ENCODE results near the gene HOXA2.
A peak's percentile ranks its signal among the peaks of the same experiment; 100 is the strongest.

HOXA2 gene

DNA sequence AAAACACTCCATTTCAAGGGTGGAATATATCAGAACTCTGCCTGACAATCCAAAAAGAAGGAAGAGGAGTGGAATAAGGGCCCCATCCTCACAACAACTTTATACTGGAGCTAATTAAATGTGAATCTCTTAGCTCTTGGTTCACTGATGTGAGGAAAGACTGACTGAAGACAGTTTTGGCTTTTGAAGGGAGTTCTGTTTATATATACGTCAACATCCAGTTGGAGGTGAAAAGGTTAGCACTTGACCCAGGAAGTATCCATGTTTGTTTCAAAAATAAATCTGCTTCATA is 9.7 kb downstream of the HOXA2 start:
- in situ Hi-C loops (cut with MboI; ENCODE audit: low pct_unique_long_range_greater_than_20kb, low sequenced_read_pairs), result no loop called here
- no peak for DNase-seq

DNA sequence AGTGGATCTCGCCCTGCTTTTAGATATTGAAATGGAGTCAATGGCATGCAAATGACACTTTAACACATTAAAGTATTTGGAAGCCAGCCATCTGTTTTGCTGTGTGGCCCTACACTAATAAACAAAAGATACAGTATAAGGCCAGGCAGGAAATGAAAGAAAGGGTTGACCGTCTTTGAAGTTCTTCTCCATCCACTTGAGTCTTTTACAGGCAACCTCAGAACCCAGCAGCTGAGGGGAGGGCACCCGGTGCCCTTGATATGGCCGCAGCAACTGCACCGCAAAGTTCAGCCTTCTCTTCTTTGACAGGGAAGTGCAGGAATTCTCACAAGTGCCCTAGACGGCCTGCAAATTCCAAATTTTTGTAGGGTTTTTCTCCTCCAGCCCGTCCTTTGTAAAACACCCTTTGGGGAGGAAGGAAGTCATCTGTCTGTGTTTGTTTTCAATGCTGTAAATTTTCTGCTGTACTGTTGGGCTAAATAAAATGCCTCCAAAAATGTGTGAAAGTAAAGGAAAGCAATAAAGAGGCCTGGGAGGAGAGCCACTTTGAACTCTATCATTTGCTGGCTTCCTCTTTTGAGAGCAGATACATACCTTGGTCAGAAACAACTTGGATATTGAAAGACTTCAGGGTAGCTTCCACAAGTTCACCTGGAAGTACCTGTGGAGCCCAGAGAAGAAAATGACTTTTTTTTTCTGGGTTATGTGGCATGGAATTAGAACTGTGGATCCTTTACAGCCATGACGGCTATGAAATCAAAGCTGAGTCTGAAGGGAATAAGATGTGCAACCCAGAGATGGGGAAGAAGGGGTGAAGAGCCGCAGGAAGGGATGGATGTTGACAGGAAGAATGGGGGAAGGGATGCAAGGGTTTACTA is 10.3 kb downstream of the HOXA2 start:
- in situ Hi-C loops (cut with MboI; ENCODE audit: low pct_unique_long_range_greater_than_20kb, low sequenced_read_pairs), result no loop called here

DNA sequence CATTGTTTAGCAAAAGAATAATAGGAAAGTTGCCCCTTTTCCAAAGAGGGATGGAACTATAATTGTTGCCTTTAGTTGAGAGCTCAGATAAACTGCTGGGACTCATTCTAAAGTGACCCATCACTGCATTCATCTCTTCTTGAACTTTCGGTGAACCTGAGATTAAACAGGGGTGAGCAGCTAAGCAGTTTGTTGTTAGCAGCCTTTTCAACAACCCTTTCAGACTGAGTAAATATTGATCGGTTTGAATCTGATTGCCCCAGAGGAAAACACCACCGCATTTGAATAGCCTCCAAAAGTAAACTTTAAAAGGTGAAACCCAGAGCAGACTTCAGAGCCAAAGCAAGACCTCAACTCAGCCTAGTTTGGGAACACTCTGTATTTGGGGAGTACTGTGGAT is 11.4 kb downstream of the HOXA2 start:
- no peak for DNase-seq
- in situ Hi-C loops (cut with MboI; ENCODE audit: low pct_unique_long_range_greater_than_20kb, low sequenced_read_pairs), result no loop called here

More for the DNA sequence above, 10.3 kb downstream of the HOXA2 start:
- peak; percentile 45 for DNase-seq

DNA sequence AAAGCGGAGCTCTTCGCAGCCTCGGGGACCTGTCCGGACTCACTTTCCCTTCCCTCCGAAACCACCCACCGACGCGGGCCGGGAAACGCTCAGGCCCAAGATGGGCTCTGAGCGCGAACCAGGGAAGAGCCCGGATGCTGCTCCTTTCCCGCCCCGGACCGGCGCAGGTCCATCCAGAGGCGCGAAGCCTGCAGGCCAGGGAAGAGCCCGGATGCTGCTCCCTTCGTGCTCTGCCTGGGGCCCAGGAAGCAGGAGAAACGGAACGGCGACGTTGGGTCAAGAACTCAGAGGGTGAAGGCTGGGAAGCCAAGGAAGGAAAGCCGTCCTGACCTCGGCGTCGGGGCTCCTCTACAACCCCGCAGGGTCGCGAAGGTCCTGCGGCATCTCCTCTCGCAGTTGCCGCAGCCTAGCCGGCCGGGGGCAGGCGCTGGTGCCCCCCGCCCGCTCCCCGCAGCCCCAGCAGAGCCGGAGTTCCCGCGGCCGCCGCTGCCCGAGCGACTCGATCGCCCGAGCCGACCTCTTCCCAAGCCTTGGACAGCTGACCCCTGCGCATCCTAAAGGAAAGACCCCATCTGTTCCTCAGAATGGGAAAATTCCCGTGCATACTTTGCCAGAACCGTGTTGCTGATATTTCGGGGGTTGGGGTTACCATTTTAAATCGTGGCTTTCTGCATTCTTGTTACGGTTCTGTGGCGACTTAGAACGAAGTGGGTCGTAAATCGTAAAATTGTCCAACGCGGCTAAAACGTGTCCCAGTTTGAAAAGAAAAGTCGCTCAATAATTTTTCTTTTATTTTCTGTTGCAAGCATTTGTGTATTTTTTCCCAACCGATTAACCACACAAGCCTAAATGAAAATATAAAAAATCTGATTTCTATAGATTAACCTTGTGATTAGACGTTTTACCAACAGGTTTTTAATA is 14.2 kb downstream of the HOXA2 start:
- no peak for DNase-seq
- in situ Hi-C loops (cut with MboI; ENCODE audit: low pct_unique_long_range_greater_than_20kb, low sequenced_read_pairs), result no loop called here

DNA sequence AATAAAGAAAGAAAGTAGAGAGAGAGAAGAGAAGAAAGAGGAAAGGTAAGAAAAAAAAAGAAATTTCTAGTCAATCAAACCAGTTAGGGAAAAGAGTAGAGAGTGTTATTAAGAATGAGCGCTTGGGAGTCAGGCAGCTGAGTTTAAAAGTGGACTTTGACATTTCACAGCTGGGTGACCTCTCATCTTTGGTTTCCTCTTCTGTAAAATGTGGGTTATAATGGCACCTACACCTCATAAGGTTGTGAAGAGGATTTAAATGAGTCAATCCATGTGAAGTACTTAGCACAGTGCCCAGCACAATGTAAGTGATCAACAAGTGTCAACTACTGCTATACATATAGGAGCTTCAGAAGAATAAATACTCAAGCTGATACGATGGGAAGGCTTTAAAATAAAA is 18.8 kb downstream of the HOXA2 start:
- no peak for DNase-seq
- in situ Hi-C loops (cut with MboI; ENCODE audit: low pct_unique_long_range_greater_than_20kb, low sequenced_read_pairs), result no loop called here

DNA sequence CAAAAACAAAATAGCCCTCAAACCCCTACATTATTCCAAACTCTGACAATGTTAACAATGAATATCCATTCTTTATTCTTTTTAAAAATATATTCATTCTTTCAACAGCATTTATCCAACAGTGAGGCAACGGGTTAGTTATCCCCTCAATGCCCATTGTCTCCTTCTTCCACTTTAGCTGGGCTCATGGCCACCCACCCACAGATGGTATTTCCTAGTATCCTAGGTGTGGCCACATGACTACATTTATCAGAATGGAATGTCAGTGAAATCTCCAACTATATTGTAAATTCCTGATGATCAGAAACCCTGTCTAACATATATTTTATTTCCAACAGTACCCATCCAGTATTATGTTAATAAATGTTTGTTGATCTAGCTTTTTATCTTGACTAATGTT is 20.3 kb downstream of the HOXA2 start:
- in situ Hi-C loops (cut with MboI; ENCODE audit: low pct_unique_long_range_greater_than_20kb, low sequenced_read_pairs), result no loop called here
- no peak for DNase-seq

DNA sequence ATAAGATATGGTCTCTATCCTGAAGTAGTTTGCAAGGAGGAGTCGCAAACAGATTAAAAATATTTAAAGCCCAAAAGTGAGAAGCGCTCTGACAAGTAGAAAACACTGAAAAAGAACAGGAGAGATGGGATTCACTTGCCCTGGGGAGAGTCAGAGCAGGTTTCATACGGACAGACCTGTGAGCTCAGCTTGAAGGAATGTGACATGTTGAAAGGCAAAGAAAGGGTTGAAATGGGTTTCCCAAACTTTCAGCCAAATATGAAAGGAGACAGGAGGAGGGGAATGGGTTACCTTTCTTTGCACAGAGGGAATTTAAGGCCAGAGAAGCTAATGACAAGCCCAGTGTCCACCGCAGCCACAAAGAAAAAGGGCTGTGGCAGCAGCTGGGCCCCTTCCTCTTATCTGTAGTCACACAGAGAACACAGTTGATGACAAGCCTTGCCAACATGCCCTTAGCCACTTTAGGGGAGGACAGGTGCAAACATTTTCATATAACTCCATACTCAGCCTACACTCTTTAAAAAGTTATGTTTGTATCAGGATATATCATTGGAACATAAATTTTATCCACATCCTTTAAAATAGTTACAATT is 21.5 kb downstream of the HOXA2 start:
- no peak for DNase-seq
- in situ Hi-C loops (cut with MboI; ENCODE audit: low pct_unique_long_range_greater_than_20kb, low sequenced_read_pairs), result no loop called here

DNA sequence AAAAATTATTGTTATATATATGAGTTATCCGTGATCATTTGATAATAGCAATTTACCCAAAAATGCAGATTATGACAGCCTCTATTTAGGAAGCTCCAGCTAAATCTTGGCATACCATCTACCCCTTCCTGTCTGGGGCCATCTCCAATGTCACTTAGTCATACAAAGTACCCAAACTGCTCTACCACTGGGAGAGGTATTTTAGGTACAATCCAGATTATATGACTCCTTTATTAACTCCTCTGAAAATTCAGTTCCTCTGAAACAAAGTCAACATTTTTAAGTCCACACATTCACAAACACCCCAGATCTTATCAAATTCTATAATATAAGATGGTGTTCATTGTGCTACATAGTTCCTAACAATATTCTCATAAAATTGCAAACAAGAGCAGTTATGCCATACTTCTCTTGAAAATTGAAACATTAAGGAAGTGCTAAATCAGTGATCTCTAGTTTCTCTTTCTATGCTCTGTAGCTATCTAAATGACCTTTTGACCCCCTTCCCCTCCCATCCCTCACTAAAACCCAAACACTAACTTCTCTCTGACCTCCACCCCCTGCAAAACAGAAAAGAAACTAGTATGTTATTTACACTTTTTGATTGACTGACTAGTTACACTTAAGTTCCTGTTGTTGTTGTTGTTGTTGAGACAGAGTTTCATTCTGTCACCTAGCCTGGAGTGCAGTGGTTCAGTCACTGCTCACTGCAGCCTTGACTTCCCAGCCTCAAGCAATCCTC is 23.1 kb downstream of the HOXA2 start:
- no peak for DNase-seq
- in situ Hi-C loops (cut with MboI; ENCODE audit: low pct_unique_long_range_greater_than_20kb, low sequenced_read_pairs), result no loop called here

DNA sequence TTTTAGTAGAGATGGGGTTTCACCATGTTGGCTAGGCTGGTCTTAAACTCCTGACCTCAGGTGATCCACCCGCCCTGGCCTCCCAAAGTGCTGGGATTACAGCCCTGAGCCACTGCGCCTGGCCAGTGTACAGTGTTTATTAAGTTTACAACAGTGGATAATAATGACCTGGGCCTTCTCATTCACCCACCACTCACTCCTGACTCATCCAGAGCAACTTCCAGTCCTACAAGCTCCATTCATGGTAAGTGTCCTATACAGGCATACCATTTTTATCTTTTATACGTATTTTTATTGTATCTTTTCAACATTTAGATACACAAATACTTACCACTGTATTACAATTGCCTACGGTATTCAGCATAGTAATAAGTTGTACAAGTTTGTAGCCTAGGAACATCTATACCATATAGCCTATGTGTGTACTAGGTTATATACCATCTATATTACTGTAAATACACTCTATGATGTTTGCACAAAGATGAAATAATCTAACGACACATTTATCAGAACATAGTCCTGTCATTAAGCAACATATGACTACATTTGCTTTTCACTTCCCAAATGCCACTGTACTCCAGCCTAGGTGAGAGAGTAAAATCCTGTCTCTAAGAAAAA is 23.8 kb downstream of the HOXA2 start:
- in situ Hi-C loops (cut with MboI; ENCODE audit: low pct_unique_long_range_greater_than_20kb, low sequenced_read_pairs), result no loop called here
- no peak for DNase-seq

DNA sequence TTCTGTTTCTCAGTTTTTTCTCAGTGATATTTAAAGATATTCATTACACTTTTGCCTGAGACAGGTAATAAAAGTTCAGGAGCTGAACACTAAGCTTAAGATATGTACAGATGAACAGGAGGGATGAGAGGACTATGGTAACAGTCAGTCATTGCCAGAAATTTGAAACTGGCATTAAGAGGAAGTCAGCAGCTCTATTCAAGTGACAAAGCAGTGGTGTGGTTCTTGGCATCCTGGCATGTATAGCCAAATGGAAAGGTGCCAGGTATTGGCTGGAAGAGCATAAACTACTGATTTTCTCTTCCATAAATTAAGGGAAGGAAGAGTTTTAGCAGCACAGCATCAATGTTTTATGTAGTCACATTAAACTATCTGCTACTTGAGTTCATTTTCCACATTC is 29.4 kb downstream of the HOXA2 start:
- in situ Hi-C loops (cut with MboI; ENCODE audit: low pct_unique_long_range_greater_than_20kb, low sequenced_read_pairs), result no loop called here
- DNase-seq, result peak; percentile 27

DNA sequence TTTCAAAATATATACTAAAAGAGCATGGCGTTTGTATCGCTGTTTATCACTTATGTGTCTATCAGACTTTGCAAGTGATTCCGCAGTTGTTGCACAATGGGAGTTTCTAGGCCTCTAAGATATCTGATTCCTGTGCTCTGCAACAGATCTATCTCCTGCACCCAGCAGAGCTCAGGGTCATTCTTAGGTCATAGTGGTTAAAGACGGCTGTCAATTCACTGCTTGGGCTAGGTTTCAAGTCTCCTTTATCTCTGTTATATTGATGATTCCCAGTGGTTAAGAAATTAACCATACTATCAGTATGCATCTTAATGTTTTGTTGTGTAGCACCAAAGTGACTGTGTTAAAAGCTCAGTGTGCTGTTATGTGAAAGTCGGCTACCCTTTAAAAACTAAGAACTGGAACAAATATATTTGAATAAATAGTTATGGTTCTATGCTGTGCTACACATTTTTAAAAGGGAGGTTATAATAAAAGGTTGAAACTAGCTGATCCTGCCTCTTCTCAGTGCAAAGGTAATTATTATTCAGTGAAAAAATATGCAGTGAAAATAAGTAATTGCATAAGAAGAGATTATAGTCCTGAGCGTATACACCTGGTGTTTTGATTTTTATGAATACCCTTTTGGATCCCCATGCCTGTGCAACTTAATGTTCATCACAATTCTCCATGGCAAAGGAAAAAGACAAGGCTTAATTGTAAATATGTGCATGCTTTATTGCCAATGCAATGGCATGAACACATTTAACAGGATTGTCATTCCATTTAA is 30.7 kb downstream of the HOXA2 start:
- DNase-seq, result peak; percentile 47
- in situ Hi-C loops (cut with MboI; ENCODE audit: low pct_unique_long_range_greater_than_20kb, low sequenced_read_pairs), result no loop called here

DNA sequence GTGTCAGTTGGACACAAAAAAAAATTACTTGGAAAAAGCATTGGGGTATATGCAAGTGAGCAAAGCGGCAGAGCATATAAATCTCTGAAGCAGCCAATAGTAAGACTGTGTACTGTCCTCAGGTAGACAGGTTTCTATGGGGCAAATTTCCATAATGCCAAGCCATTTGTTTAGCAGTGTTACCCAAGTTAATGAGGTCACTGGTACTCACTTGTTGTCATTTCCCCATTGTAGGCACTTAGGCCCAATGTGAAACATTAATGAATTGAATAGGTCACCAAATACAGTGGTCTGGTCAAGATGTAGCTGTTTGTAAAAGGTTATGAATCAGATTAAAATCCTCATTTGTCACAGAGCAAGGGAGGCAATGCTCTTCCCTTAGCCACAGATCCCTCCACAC is 34.2 kb downstream of the HOXA2 start:
- in situ Hi-C loops (cut with MboI; ENCODE audit: low pct_unique_long_range_greater_than_20kb, low sequenced_read_pairs), result no loop called here

DNA sequence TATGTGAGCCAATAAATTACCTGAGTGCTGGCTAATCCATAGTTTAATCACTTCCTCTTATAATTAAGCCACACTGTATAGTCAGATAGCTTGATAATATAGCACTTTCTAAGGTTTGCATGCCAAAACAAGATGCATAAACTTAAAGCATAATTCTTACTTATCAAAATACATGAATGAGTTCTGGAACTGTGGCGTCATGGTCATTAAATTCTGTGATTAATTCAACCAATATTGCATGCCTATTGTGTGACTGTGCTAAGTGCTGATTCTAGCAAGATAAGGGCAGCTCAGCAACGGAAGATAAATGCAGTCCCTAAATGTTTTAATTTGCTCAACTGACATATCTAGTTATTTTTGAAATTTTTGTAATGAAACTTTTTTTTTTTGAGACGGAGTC is 36.3 kb downstream of the HOXA2 start:
- in situ Hi-C loops (cut with MboI; ENCODE audit: low pct_unique_long_range_greater_than_20kb, low sequenced_read_pairs), result no loop called here
- no peak for DNase-seq

More for the DNA sequence above, 34.2 kb downstream of the HOXA2 start:
- DNase-seq, result no peak

DNA sequence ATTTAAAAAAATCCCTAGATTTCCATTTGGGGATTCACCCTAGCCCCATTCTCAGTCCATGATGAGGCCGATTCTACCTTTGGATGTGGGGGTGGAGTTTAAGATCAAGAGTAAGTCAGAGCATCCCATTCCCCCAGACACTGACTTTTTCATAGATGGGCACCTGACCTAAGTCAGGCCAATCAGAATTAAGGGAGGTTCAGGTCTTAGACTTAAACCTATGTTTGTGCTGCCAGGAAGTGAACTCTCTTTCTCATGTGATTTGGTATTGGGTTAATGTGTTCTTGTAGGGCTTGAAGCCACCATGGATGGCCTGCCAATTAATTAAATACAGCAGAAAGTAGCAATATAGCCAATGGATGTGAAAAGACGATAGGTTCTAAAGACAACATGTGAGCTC is 36.8 kb downstream of the HOXA2 start:
- in situ Hi-C loops (cut with MboI; ENCODE audit: low pct_unique_long_range_greater_than_20kb, low sequenced_read_pairs), result no loop called here
- DNase-seq, result no peak

DNA sequence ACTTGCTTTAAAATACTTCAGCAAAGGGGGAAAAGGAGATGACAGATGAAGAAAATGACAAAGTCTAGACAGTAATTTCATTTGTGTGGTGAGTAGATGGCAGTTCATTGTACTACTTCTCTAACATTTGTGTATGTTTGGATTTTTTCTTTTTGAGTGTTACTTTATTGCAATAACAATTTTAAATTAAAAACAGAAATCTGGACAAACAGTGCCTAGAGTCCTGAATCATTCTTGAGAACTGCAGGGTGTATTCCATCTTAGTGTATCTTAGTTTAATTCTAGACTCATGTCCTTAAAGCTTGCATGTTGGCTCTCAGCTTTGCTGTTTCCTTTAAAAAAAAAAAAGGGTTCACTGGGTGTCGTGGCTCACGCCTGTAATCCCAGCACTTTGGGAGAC is 37.8 kb downstream of the HOXA2 start:
- no peak for DNase-seq
- in situ Hi-C loops (cut with MboI; ENCODE audit: low pct_unique_long_range_greater_than_20kb, low sequenced_read_pairs), result no loop called here

DNA sequence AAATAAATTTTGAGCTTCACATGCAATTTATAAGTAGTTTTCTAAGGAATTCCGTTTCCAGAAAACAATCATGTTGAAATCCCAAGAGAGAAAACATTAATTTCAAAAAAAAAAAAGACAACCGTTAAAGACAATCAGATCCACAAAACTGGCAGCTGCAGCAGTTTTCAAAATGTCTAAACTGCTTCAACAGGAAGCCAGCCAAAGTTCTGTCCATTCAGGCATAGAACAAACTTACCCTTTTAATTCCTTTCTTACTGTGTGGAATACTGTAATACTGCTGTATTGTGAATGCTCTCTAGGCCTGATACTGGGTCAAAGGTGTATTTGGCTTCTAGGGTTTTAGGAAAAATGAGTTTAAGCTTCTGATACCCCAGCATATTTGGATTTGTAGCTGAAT is 38.3 kb downstream of the HOXA2 start:
- no peak for DNase-seq
- in situ Hi-C loops (cut with MboI; ENCODE audit: low pct_unique_long_range_greater_than_20kb, low sequenced_read_pairs), result no loop called here

DNA sequence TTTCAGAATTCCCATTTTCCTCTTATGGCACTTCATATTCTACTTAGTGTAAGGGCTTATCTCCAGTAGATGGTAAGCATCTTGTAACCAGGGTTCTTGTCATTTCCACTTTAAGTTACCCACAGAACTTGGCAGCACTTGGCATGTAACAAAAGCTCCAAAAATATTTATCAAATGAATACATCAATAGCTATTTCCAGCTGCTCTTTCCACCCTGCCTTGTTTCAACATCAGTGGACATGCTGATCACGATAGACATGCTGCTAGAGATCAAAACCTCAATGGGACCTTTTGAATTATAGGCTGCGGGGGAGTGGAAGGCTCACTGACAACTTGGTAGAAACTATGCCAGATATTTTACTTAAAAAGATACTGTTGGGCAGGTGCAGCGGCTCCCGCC is 39.5 kb downstream of the HOXA2 start:
- DNase-seq, result no peak
- in situ Hi-C loops (cut with MboI; ENCODE audit: low pct_unique_long_range_greater_than_20kb, low sequenced_read_pairs), result no loop called here

DNA sequence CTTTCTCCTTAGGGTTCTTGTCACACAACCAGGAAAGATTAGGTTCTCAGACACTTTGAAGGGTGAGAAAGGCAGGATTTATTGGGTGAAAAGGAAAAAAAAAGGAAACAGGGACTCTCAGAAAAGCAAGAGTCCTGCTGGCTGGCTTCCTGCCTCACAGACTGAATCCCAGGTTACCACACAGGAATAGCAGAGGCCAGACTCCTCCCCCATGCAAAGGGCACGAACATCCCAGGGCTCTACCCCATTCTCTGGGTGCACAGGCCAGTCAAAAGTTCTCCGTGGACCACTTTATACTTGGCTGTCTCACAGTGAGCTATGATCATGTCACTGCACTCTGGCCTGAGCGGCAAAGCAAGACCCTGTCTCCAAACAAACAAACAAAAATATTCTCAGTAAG is 49.3 kb downstream of the HOXA2 start:
- in situ Hi-C loops (cut with MboI; ENCODE audit: low pct_unique_long_range_greater_than_20kb, low sequenced_read_pairs), result no loop called here
- DNase-seq, result no peak
